ENCODE measurements around the gene SLC12A3.

GRCh38 chr16:56919099-56919800, 54.2 kb downstream of the SLC12A3 start:
- TF ChIP-seq CTCF (IDR thresholded peaks at IDR 0.05), result no peak
- no peak for TF ChIP-seq POLR2A (IDR thresholded peaks at IDR 0.05)
